HEK293T (cell line): ENCODE results near the gene RPS29.

ENCODE experiments used
- BHLHE40 ChIP-seq: fragments of 450-650 bp; IDR thresholded peaks from 2 replicates; pipeline ENCODE4 v1.6.1; 2016; ENCODE audit warnings: mild to moderate bottlenecking, moderate library complexity, borderline replicate concordance
- ELF4 ChIP-seq: fragments of 450-650 bp; IDR thresholded peaks from 2 replicates; pipeline ENCODE4 v1.6.1; 2017; ENCODE audit warnings: antibody characterized with exemption
- FOXA1 ChIP-seq: fragments of 450-650 bp; IDR thresholded peaks from 2 replicates; pipeline ENCODE4 v1.6.1; 2016; ENCODE audit warnings: mild to moderate bottlenecking
- FOXK2 ChIP-seq: fragments of 450-650 bp; IDR thresholded peaks from 2 replicates; pipeline ENCODE4 v1.6.1; 2016; ENCODE audit warnings: mild to moderate bottlenecking
- FOXM1 ChIP-seq: fragments of 450-650 bp; IDR thresholded peaks from 2 replicates; pipeline ENCODE4 v1.6.1; 2017; ENCODE audit warnings: mild to moderate bottlenecking, borderline replicate concordance
- HDGF ChIP-seq: fragments of 450-650 bp; IDR thresholded peaks from 2 replicates; pipeline ENCODE4 v1.6.1; 2017; ENCODE audit warnings: antibody characterized with exemption, borderline replicate concordance
- TARDBP ChIP-seq: fragments of 450-650 bp; IDR thresholded peaks from 2 replicates; pipeline ENCODE4 v1.6.1; 2016

DNA sequence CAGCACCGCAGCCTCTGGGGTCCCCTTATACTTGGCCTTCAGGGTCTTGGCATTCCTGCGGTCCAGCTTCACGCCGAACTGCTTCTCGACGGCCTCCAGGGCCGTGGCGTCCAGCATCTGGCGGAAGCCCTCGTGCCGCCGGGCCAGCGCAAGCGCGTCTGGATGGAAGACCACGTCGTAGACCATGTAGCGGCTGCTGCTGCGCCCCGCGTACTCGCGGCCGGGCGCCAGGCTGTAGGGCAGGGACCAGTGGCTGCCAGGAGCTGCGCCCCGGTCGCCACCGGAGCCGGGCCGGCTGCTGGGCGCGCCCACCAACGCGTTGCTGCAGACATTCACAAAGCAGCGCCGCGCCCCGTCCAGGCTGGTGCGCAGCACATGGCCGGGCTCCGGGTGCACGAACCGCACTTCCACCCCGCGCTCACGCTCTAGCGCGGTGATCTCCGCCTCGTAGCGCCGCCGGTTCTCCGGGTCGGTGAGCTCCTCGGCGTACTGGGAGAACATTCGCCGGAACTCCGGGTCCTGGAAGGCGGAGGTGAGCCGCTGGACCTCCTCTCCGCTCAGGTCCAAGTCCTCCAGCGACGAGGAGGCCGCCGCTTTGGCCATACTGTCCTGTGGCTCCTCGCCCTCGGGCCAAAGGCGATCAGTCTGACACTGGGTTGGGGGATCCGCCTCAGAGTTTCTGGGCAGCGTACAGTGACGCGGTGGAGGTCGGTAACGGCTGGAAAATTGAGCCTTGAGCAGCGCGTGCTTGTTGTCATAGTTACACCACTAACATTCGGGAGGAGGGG lies 48.6 kb upstream of the RPS29 start, which contains the start of gene DNAAF2:
- TF ChIP-seq HDGF: no peak
- TF ChIP-seq BHLHE40: no peak
- TF ChIP-seq ELF4: no peak
- TF ChIP-seq TARDBP: no peak
- no peak for TF ChIP-seq FOXA1
- no peak for TF ChIP-seq FOXM1
- no peak for TF ChIP-seq FOXK2
